Epithelial cell of esophagus (primary cell): ENCODE data around the gene CD69.
"Not testable (repeated sequence)": the region's sequence is repeated elsewhere in the genome, so short reads cannot be mapped to it uniquely, and the experiment has no call there.

Source experiments
- DNase-seq: peaks from one replicate; pipeline ENCODE4 v3.0.0; 2010; ENCODE audit warnings: low read depth
- H3K4me3 ChIP-seq: 2 replicates; pipeline ENCODE4 v1.5.1; 2011; ENCODE audit warnings: mild to moderate bottlenecking, low read length, control low read depth
- CTCF ChIP-seq: IDR thresholded peaks from 2 replicates; pipeline ENCODE4 v1.5.1; 2011; ENCODE audit warnings: low read depth, mild to moderate bottlenecking, low read length, control low read depth, inconsistent platforms; ENCODE audit not compliant: insufficient read depth; ENCODE audit errors: missing control alignments

Gene CD69

GRCh38 chr12:9707864-9708808 is 52.6 kb downstream of the CD69 start:
- TF ChIP-seq CTCF: peak; percentile 86
- DNase-seq: peak; percentile 64
- H3K4me3 ChIP-seq: no peak overlapping the region

- no peak for DNase-seq
- no peak for TF ChIP-seq CTCF
- no peak overlapping the region for H3K4me3 ChIP-seq
Measured at GRCh38 chr12:9707356-9707755, 53.3 kb downstream of the CD69 start.

GRCh38 chr12:9706086-9706685 is 54.5 kb downstream of the CD69 start:
- peak; percentile 22 for DNase-seq
- H3K4me3 ChIP-seq: no peak overlapping the region
- TF ChIP-seq CTCF: no peak

- H3K4me3 ChIP-seq: not testable (repeated sequence)
Measured at GRCh38 chr12:9704561-9704960, 56.1 kb downstream of the CD69 start.

More at GRCh38 chr12:9704561-9704960, 56.1 kb downstream of the CD69 start:
- DNase-seq: not testable (repeated sequence)
